Measurements from ENCODE around the gene LNP1. TPM values are rescaled to one million over a fixed set of nuclear protein-coding genes. Genes with fewer than 3 reads are reported as not detected.

Gene LNP1
- total and polyA plus RNA-seq, 2 of the 13 experiments (the other 11 are each of a cell fraction or from before 2014, with no cell fraction given), result 3.6 to 7.0 TPM

DNA sequence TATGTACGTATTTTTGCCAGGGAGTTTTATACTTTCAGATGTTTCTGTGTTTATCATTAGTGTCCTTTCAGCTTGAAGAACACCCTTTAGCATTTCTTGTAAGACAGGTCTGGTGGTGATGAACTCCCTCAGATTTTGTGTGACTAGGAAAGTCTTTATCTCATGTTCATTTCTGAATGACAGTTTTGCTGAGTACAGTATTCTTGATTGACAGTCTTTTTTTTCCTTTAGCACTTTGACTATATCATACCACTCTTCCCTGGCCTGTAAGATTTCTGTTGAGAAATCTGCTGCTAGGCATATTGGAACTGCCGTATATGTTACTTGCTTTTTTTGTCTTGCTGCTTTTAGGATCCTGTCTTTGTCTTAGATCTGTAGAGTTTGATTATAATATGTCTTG, 5.8 kb downstream of the LNP1 start (continued):
- TF ChIP-seq ZNF160 (CRISPR knock-in tag; IDR thresholded peaks at IDR 0.05) (no peak), ZNF33B (CRISPR knock-in tag; IDR thresholded peaks at IDR 0.05) (no peak), PHF5A (CRISPR knock-in tag; IDR thresholded peaks at IDR 0.05; ENCODE audit: low read depth, unreplicated experiment) (no peak), RFXANK (CRISPR knock-in tag; IDR thresholded peaks at IDR 0.05) (no peak), ZNF777 (CRISPR knock-in tag; IDR thresholded peaks at IDR 0.05) (no peak), ZNF350 (CRISPR knock-in tag; IDR thresholded peaks at IDR 0.05; ENCODE audit: borderline replicate concordance, low read depth) (no peak), ZNF34 (CRISPR knock-in tag; IDR thresholded peaks at IDR 0.05; ENCODE audit: borderline replicate concordance) (no peak), MAFF (IDR thresholded peaks at IDR 0.05; ENCODE audit: low read depth, low read length) (0 out of 2 replicates have a peak, but pooled peaks have one; percentile 14), KDM3A (CRISPR knock-in tag; IDR thresholded peaks at IDR 0.05; ENCODE audit: low read depth) (no peak)
- TF ChIP-seq, protein P1, sequence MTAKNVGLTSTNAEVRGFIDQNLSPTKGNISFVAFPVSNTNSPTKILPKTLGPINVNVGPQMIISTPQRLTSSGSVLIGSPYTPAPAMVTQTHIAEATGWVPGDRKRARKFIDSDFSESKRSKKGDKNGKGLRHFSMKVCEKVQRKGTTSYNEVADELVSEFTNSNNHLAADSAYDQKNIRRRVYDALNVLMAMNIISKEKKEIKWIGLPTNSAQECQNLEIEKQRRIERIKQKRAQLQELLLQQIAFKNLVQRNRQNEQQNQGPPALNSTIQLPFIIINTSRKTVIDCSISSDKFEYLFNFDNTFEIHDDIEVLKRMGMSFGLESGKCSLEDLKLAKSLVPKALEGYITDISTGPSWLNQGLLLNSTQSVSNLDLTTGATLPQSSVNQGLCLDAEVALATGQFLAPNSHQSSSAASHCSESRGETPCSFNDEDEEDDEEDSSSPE (CRISPR knock-in tag; IDR thresholded peaks at IDR 0.05), result no peak
- TF ChIP-seq, protein P2, sequence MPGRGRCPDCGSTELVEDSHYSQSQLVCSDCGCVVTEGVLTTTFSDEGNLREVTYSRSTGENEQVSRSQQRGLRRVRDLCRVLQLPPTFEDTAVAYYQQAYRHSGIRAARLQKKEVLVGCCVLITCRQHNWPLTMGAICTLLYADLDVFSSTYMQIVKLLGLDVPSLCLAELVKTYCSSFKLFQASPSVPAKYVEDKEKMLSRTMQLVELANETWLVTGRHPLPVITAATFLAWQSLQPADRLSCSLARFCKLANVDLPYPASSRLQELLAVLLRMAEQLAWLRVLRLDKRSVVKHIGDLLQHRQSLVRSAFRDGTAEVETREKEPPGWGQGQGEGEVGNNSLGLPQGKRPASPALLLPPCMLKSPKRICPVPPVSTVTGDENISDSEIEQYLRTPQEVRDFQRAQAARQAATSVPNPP (CRISPR knock-in tag; IDR thresholded peaks at IDR 0.05), result no peak

DNA sequence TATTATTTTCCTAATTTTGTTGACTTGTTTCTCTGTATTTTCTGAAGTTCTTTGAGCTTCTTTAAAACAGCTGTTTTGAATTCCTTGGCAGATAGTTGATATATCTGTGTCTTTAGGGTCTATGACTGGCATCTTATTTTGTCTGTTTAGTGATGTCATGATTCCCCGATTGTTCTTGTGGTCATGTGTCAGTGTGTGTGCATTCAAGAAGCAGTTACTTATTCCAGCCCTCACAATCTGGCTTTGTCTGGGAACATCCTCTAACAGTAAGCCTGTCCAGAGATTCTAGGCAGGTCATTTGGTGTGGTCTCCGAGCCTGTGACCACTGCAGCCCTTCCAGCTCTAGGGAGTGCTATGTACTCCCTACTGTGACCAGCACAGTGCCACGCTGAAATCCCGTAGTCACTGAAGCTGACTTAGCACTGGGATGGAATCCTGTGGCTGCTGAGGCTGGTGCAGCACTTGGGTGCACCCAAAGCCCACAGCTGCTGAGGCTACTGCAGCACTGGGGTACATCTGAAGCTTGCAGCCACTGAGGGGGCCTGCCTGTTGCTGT, 6.7 kb downstream of the LNP1 start:
- DNase-seq (ENCODE audit: low spot score) (no peak), FAIRE-seq (no peak), ATAC-seq (peak; percentile 45)
- Histone ChIP-seq H4K20me1 (ENCODE audit: insufficient read depth, low read length) (0 out of 2 replicates have a peak, but pooled peaks cover 8% of the 10 kb centered on the region), H3K4me3 (replicated peaks in 1 of 3; ENCODE audit: insufficient read depth in 1 of 3, low read depth in 2 of 3, low read length in 3 of 3) (peak overlapping the region in 1 of 3 experiments; percentile 0; a peak in 1 of 6 replicates), H3K9me3 (ENCODE audit: low read length) (0 out of 2 replicates have a peak, but pooled peaks cover 6% of the 10 kb centered on the region), H3K27ac (ENCODE audit: extremely low read length, insufficient read depth, low read length) (no peak overlapping the region), H3K4me1 (ENCODE audit: insufficient read depth, low read length) (peaks cover 72% of the 10 kb centered on the region), H2AFZ (ENCODE audit: low read length) (no peak overlapping the region), H3K27me3 (ENCODE audit: control insufficient read depth in 1 of 2, insufficient read depth in 2 of 2, low read length in 2 of 2) (no peaks in the 10 kb centered on the region), H3K79me2 (ENCODE audit: insufficient read depth, low read length) (peaks cover 68% of the 10 kb centered on the region), H3K36me3 (replicated peaks in 1 of 2; ENCODE audit: control insufficient read depth in 1 of 2, insufficient read depth in 2 of 2, low read length in 2 of 2) (no peaks in the 10 kb centered on the region; a peak in 3 of 5 replicates), H3K4me2 (ENCODE audit: low read depth, low read length) (peak overlapping the region; percentile 50), H3K9ac (ENCODE audit: insufficient read depth, low read depth, low read length) (no peak overlapping the region)
- 90% methylated on average over 4 of the region's 4 CpGs for WGBS (ENCODE audit: low lambda C conversion rate)
- BruUV-seq (replicated peaks), result no TSS peak
- intact Hi-C loops (cut with micrococcal nuclease; ENCODE audit: unreplicated experiment), result loop anchor here (10.0 kb wide), 1 partner anchor 333 kb away; no protein-coding TSS in a partner anchor
- ChIA-PET POLR2A (no interaction called here), CTCF (ENCODE audit: low intra/inter-chr PET ratio, low total read pairs) (no interaction called here)
- in situ Hi-C loops (cut with HindIII; ENCODE audit: extremely low pct_ligation_motif_present, low pct_unique_long_range_greater_than_20kb), result no loop called here
- TF ChIP-seq NR2F2 (IDR thresholded peaks at IDR 0.05; ENCODE audit: borderline replicate concordance, low read depth) (no peak), MYC (CRISPR knock-in tag; IDR thresholded peaks at IDR 0.05; ENCODE audit: borderline replicate concordance) (no peak), ZC3H13 (CRISPR knock-in tag; IDR thresholded peaks at IDR 0.05) (no peak), ZNF10 (CRISPR knock-in tag; IDR thresholded peaks at IDR 0.05; ENCODE audit: borderline replicate concordance, low read depth) (no peak), RARG (CRISPR knock-in tag; IDR thresholded peaks at IDR 0.05; ENCODE audit: low read depth) (no peak)
- TF ChIP-seq, protein P3, sequence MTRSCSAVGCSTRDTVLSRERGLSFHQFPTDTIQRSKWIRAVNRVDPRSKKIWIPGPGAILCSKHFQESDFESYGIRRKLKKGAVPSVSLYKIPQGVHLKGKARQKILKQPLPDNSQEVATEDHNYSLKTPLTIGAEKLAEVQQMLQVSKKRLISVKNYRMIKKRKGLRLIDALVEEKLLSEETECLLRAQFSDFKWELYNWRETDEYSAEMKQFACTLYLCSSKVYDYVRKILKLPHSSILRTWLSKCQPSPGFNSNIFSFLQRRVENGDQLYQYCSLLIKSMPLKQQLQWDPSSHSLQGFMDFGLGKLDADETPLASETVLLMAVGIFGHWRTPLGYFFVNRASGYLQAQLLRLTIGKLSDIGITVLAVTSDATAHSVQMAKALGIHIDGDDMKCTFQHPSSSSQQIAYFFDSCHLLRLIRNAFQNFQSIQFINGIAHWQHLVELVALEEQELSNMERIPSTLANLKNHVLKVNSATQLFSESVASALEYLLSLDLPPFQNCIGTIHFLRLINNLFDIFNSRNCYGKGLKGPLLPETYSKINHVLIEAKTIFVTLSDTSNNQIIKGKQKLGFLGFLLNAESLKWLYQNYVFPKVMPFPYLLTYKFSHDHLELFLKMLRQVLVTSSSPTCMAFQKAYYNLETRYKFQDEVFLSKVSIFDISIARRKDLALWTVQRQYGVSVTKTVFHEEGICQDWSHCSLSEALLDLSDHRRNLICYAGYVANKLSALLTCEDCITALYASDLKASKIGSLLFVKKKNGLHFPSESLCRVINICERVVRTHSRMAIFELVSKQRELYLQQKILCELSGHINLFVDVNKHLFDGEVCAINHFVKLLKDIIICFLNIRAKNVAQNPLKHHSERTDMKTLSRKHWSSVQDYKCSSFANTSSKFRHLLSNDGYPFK (CRISPR knock-in tag; IDR thresholded peaks at IDR 0.05; ENCODE audit: borderline replicate concordance), result no peak
- TF ChIP-seq, protein P4, sequence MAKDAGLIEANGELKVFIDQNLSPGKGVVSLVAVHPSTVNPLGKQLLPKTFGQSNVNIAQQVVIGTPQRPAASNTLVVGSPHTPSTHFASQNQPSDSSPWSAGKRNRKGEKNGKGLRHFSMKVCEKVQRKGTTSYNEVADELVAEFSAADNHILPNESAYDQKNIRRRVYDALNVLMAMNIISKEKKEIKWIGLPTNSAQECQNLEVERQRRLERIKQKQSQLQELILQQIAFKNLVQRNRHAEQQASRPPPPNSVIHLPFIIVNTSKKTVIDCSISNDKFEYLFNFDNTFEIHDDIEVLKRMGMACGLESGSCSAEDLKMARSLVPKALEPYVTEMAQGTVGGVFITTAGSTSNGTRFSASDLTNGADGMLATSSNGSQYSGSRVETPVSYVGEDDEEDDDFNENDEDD (CRISPR knock-in tag; IDR thresholded peaks at IDR 0.05; ENCODE audit: borderline replicate concordance), result no peak
